Astrocyte of the spinal cord (primary cell): ENCODE measurements around the gene OR5D16.
"Not testable (repeated sequence)": the region's sequence is repeated elsewhere in the genome, so short reads cannot be mapped to it uniquely, and the experiment has no call there.

Experiments
- DNase-seq: peaks from one replicate; pipeline ENCODE4 v3.0.0; 2011; ENCODE audit warnings: low read depth, low spot score
- H3K4me3 ChIP-seq: 2 replicates; pipeline ENCODE4 v1.5.1; 2011; ENCODE audit warnings: low read depth, mild to moderate bottlenecking, low read length, moderate library complexity
- in situ Hi-C: cut with HindIII; loops from 2 replicates; pipeline ENCODE4 v1.10.0; 2017; ENCODE audit warnings: low sequenced_read_pairs
- TF ChIP-seq, protein P1 (sequence below): IDR thresholded peaks from 2 replicates; pipeline ENCODE4 v1.5.1; 2012; ENCODE audit warnings: low read depth, mild to moderate bottlenecking, low read length, inconsistent platforms

The OR5D16 gene

GRCh38 chr11:55819330-55819729 is 19.2 kb upstream of the OR5D16 start, which contains the start of gene OR5D18:
TSS of gene OR5D18 (plus strand) at chr11:55819630. CDS start at chr11:55819630, 0 bp downstream.
- in situ Hi-C loops: no loop called here
- no peak within 1 kb of the TSS for H3K4me3 ChIP-seq
- DNase-seq: no peak
- TF ChIP-seq, protein P1, sequence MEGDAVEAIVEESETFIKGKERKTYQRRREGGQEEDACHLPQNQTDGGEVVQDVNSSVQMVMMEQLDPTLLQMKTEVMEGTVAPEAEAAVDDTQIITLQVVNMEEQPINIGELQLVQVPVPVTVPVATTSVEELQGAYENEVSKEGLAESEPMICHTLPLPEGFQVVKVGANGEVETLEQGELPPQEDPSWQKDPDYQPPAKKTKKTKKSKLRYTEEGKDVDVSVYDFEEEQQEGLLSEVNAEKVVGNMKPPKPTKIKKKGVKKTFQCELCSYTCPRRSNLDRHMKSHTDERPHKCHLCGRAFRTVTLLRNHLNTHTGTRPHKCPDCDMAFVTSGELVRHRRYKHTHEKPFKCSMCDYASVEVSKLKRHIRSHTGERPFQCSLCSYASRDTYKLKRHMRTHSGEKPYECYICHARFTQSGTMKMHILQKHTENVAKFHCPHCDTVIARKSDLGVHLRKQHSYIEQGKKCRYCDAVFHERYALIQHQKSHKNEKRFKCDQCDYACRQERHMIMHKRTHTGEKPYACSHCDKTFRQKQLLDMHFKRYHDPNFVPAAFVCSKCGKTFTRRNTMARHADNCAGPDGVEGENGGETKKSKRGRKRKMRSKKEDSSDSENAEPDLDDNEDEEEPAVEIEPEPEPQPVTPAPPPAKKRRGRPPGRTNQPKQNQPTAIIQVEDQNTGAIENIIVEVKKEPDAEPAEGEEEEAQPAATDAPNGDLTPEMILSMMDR: no peak

- DNase-seq: no peak
- TF ChIP-seq, protein P1: no peak
- no peak within 1 kb of the TSS for H3K4me3 ChIP-seq
- in situ Hi-C loops: no loop called here
Observed at GRCh38 chr11:55826919-55827318, 11.6 kb upstream of the OR5D16 start, which contains the start of gene OR5L2. TSS of gene OR5L2 (plus strand) at chr11:55827219. CDS start at chr11:55827219, 0 bp downstream.

- no peak overlapping the region for H3K4me3 ChIP-seq
- no peak for DNase-seq
- in situ Hi-C loops: no loop called here
- TF ChIP-seq, protein P1: no peak
Observed at GRCh38 chr11:55847453-55847852, 8.9 kb downstream of the OR5D16 start.

DNA sequence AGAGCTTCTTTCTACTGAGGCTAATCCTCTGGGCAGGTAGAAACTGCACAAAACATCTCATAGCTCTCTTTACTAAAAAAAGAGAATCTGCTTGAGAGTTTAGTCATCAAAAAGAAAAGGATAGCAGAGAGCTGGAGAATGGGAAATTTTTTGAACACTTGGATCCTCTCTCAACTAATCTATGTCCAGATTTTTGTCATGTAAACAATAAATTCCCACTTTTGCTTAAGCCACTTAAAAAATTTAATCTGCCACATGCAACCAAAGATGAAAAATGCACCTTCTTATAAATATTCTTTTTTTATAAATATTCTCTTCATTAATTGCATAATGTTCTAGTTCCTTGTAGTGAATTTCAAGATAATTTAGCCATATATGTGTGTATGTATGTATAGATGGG is 10.5 kb downstream of the OR5D16 start:
- TF ChIP-seq, protein P1: no peak
- DNase-seq: no peak
- no peak overlapping the region for H3K4me3 ChIP-seq
- in situ Hi-C loops: no loop called here

DNA sequence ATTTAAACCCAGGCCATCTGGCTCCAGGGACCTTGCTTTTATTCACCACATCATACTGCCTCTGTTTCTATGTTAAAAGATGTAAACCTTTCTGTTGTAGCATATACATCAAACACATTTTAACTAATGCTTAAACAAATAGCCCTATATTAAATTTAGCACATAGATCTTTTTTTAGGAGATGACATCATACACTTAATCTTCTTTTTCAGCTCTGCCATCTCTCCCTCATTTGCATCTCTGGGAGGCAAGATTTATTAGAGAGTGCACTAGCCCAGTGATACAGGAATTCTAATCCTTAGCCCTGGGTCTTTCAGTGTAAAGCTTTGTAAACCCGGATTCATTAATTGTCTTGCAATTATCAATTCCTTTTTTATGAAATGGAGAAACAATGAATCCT is 13.6 kb downstream of the OR5D16 start:
- no peak for DNase-seq
- TF ChIP-seq, protein P1: no peak
- H3K4me3 ChIP-seq: no peak overlapping the region
- in situ Hi-C loops: no loop called here

DNA sequence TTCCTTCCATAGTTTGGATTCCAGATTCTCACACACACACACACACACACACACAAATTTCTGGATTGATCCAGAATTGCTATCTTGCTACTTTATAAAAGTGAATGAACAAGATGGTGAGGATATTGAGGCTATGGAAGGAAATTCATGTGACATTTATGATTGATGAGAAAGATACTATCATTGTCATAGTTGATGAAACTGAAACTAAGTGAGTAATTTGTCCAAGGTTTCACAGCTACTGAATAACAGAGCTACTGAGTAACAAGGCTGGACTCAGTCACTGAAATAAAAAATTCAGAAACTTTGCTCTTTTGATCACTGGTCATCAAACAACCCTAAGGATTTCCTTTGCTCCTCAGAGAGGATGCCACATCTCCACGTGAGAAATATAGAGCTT is 16.2 kb downstream of the OR5D16 start:
- H3K4me3 ChIP-seq: no peak overlapping the region
- TF ChIP-seq, protein P1: no peak
- in situ Hi-C loops: no loop called here
- DNase-seq: no peak

- in situ Hi-C loops, H3K4me3 ChIP-seq: not testable (repeated sequence)
Observed at GRCh38 chr11:55867354-55867753, 28.8 kb downstream of the OR5D16 start.

DNA sequence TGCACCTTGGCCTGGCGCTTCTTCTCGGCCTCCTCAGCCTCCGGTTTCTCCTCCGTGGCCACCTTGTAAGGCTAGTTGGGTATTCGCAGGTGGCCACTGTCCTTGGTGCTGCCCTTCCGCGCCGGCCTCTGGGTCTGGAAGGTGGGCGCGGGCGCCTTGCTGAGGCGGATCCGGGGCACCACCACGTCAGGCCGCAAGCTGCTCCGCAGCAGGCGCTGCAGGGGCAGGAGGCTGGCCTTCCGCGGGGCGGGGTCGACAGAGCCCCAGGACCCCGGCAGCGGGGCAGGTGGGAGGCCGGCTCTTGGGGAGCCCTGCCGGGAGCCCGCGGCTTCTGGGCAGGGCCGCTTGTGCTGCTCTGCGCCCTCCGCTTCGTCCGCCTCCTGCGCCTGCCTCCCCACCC is 34.2 kb downstream of the OR5D16 start:
- in situ Hi-C loops, DNase-seq, H3K4me3 ChIP-seq: not testable (repeated sequence)

More at GRCh38 chr11:55867354-55867753, 28.8 kb downstream of the OR5D16 start:
- not testable (repeated sequence) for DNase-seq

DNA sequence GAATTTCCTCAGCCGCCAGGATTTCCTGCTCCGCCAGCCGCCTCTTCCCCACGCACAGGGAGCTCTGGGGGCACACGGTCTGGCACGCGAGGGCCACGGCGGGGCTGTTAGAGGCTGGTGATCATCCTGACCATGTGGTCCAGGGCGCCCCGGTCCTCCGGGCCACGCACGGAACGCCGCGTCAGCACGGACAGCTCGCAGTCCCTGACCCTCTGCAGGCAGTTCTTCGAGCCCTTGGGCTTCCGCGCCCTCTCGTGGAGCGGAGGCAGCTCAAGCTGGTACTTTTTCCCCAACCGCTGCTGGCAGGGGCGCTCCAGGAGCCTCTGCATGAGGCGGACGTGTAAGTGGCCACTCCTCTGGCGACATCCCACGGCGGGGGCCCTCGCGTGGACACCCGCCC is 34.6 kb downstream of the OR5D16 start:
- in situ Hi-C loops, H3K4me3 ChIP-seq, DNase-seq: not testable (repeated sequence)

DNA sequence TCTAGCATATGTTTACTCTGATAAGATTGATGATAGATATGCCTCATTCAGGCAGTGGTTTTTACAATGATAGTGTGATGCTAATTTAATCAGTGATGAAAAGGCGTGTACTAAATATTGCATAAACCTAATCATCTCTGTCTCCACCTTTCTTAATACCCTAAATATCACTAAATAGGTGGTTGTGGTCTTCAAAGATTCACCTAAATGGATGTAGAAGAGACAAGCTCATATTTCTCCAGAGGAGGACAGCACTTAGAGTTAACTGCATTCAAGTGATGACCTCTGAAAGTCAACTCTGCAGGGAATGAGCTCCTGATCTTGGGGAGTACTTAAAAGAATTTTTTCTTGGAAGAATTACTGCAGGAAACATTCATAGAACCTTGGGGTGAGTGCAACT is 44.4 kb downstream of the OR5D16 start, which contains the start of gene TRIM51:
Gene TRIM51, plus strand, starts transcription at position 301 of the 400 bp plus-strand sequence. CDS start 2,132 bp downstream, outside the sequence.
- DNase-seq, in situ Hi-C loops, H3K4me3 ChIP-seq: not testable (repeated sequence)

GRCh38 chr11:55884995-55885394 is 46.4 kb downstream of the OR5D16 start:
- DNase-seq, in situ Hi-C loops, H3K4me3 ChIP-seq: not testable (repeated sequence)
